ENCODE measurements around the gene GUCY1A1.

- no peak for TF ChIP-seq CTCF (IDR thresholded peaks at IDR 0.05)
- no peak for TF ChIP-seq POLR2A (IDR thresholded peaks at IDR 0.05)
- no peak for TF ChIP-seq EP300 (IDR thresholded peaks at IDR 0.05; ENCODE audit: low read depth)
- no peak for TF ChIP-seq POLR2AphosphoS5 (IDR thresholded peaks at IDR 0.05)
These were observed 39.5 kb downstream of the GUCY1A1 start for GRCh38 chr4:155706147-155706546.
